ENCODE data around the gene MAGEB6B.
"Not testable (repeated sequence)": the region's sequence is repeated elsewhere in the genome, so short reads cannot be mapped to it uniquely, and the experiment has no call there.

MAGEB6B gene, protein sequence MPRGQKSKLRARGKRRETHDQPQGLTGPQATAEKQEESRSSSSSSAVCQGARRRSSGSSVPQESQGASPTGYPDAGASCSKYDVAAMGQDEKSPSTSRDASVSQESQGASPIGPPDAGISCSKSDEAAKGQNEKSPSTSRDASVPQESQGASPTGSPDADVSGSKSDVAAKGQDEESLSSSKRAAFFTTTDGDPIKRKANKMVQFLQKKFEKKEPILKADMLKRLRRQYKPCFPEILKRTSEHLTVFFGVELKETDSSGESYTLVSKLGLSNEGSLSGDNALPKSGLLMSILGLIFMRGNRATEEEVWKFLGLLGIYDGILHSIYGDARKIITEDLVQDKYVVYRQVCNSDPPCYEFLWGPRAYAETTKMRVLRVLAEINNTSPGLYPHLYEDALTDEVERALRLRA

DNA sequence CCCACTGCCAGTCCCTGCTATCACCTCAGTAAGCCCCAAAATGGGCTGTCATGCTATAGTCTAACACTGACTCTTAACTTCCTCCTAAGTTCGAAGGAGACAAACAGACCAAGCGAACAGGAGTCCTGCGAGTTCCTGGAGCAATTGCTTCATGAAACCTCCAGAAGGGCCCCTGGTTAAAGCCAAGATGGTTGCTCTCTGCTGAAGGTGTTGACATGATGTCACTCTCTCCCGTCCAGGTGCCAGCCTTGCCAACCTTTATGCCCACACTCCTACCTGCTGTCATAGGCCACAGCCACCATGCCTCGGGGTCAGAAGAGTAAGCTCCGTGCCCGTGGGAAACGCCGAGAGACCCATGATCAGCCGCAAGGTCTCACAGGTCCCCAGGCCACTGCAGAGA, at the start of gene MAGEB6B:
Gene MAGEB6B (plus strand): TSS at position 301 of the 400 bp plus-strand sequence. CDS start 0 bp downstream, at position 301.
- DNase-seq (ENCODE audit: low read depth) = no peak
- no peak within 1 kb of the TSS for H3K4me3 ChIP-seq (ENCODE audit: low read depth, low read length)
- TF ChIP-seq, protein P1, sequence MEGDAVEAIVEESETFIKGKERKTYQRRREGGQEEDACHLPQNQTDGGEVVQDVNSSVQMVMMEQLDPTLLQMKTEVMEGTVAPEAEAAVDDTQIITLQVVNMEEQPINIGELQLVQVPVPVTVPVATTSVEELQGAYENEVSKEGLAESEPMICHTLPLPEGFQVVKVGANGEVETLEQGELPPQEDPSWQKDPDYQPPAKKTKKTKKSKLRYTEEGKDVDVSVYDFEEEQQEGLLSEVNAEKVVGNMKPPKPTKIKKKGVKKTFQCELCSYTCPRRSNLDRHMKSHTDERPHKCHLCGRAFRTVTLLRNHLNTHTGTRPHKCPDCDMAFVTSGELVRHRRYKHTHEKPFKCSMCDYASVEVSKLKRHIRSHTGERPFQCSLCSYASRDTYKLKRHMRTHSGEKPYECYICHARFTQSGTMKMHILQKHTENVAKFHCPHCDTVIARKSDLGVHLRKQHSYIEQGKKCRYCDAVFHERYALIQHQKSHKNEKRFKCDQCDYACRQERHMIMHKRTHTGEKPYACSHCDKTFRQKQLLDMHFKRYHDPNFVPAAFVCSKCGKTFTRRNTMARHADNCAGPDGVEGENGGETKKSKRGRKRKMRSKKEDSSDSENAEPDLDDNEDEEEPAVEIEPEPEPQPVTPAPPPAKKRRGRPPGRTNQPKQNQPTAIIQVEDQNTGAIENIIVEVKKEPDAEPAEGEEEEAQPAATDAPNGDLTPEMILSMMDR (IDR thresholded peaks at IDR 0.05; ENCODE audit: low read depth, low read length, missing control alignments) = no peak
- in situ Hi-C loops (cut with HindIII; ENCODE audit: low sequenced_read_pairs) = no loop called here

GRCh38 chrX:26138274-26138673, 22.1 kb upstream of the MAGEB6B start, which contains the start of gene MAGEB18:
Gene MAGEB18, plus strand, starts transcription at chrX:26138343. Its CDS starts 643 bp downstream, at chrX:26138986.
- in situ Hi-C loops (cut with HindIII; ENCODE audit: low sequenced_read_pairs) = no loop called here
- DNase-seq (ENCODE audit: low read depth) = no peak
- no peak within 1 kb of the TSS for H3K4me3 ChIP-seq (ENCODE audit: low read depth, low read length)
- TF ChIP-seq, protein P1 (IDR thresholded peaks at IDR 0.05; ENCODE audit: low read depth, low read length, missing control alignments) = no peak

GRCh38 chrX:26146024-26146423, 14.4 kb upstream of the MAGEB6B start:
- TF ChIP-seq, protein P1 (IDR thresholded peaks at IDR 0.05; ENCODE audit: low read depth, low read length, missing control alignments) = no peak
- no peak for DNase-seq (ENCODE audit: low read depth)
- H3K4me3 ChIP-seq (ENCODE audit: low read depth, low read length) = no peak overlapping the region
- in situ Hi-C loops (cut with HindIII; ENCODE audit: low sequenced_read_pairs) = no loop called here

DNA sequence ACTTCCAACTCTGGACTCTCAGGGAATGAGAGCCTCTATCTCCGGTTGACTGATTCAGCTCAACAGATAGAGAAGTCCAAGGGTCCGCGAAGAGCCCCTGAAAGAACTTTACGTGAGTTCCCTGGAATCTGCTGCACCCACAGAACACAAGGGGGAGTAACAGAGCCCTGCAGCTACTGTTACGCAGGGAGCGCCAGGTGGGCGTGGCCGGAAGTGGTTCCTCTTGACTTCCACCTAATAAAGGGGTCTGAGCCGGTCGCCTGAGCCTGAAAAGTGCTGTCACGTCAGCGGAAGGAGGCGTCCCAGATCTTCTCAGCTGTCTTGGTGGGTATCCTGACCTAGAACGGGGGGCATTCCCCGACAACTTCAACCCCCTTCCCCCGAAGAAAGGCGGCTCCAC, 31.8 kb downstream of the MAGEB6B start, which contains the start of gene MAGEB6:
Gene MAGEB6 (plus strand): TSS at position 237 of the 400 bp plus-strand sequence. CDS start 1,407 bp downstream, outside the sequence.
- in situ Hi-C loops (cut with HindIII; ENCODE audit: low sequenced_read_pairs) = no loop called here
- TF ChIP-seq, protein P1 (IDR thresholded peaks at IDR 0.05; ENCODE audit: low read depth, low read length, missing control alignments) = no peak
- DNase-seq (ENCODE audit: low read depth) = no peak
- H3K4me3 ChIP-seq (ENCODE audit: low read depth, low read length) = no peak within 1 kb of the TSS

DNA sequence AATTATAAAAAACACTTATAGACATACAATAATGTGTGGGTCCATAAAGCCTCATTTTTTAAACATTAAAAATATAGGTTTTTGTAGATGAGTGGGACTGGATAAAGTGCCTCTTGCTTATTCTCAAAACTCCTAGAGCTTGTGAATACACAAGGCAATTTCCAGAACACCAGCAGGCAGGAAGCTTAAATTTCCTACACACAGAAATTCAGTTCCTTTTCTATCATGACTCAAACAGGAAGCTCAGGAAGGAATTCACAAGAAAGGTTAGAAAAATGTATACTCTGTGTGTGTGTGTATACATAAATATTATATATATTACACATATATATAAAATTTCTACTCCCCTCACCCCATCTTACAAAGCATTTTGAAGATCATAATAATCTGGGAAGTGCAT, 43.2 kb downstream of the MAGEB6B start:
- no peak overlapping the region for H3K4me3 ChIP-seq (ENCODE audit: low read depth, low read length)
- in situ Hi-C loops (cut with HindIII; ENCODE audit: low sequenced_read_pairs) = no loop called here
- no peak for DNase-seq (ENCODE audit: low read depth)
- TF ChIP-seq, protein P1 (IDR thresholded peaks at IDR 0.05; ENCODE audit: low read depth, low read length, missing control alignments) = no peak

- in situ Hi-C loops (cut with HindIII; ENCODE audit: low sequenced_read_pairs); DNase-seq (ENCODE audit: low read depth); H3K4me3 ChIP-seq (ENCODE audit: low read depth, low read length): not testable (repeated sequence)
Measured at GRCh38 chrX:26204717-26205116, 44.3 kb downstream of the MAGEB6B start.

- TF ChIP-seq, protein P1 (IDR thresholded peaks at IDR 0.05; ENCODE audit: low read depth, low read length, missing control alignments) = no peak
- in situ Hi-C loops (cut with HindIII; ENCODE audit: low sequenced_read_pairs) = no loop called here
- no peak for DNase-seq (ENCODE audit: low read depth)
- no peak overlapping the region for H3K4me3 ChIP-seq (ENCODE audit: low read depth, low read length)
Measured at GRCh38 chrX:26208012-26208411, 47.6 kb downstream of the MAGEB6B start.

All from astrocyte of the cerebellum (primary cell).